Lung (tissue), 12 donors: ENCODE results near the gene GABRE. TPM values are rescaled to one million over a fixed set of nuclear protein-coding genes. Genes with fewer than 3 reads are reported as not detected.

Experiments
- ATAC-seq: fragments of 200-7000 bp; cut with Tn5 transposase; one replicate; pipeline ENCODE4 v1.9.1; 2020; ENCODE audit warnings: moderate number of reproducible peaks; ENCODE audit not compliant: insufficient read depth, low FRiP score
- DNase-seq, 3 donors: peaks; one replicate each; pipeline ENCODE4 v3.0.0-alpha.2; 2013 to 2017
- H3K27ac ChIP-seq, 2 donors: one replicate each; pipeline ENCODE4 v1.5.1; 2013; ENCODE audit warnings: mild to moderate bottlenecking in 2 of 2, moderate library complexity in 2 of 2, control low read depth in 1 of 2, inconsistent platforms in 1 of 2, low read depth in 1 of 2, low read length in 1 of 2
- H3K27me3 ChIP-seq, 3 donors: one replicate each; pipeline ENCODE4 v1.5.1; 2013; ENCODE audit warnings: low read length in 2 of 3; ENCODE audit not compliant: control insufficient read depth in 3 of 3, insufficient read depth in 3 of 3
- H3K36me3 ChIP-seq, 4 donors: one replicate each; pipeline ENCODE4 v1.5.1; 2013; ENCODE audit warnings: low read length in 4 of 4, mild to moderate bottlenecking in 1 of 4, moderate library complexity in 1 of 4; ENCODE audit not compliant: control insufficient read depth in 4 of 4, insufficient read depth in 4 of 4
- H3K4me1 ChIP-seq, 5 donors: one replicate each; pipeline ENCODE4 v1.5.1; 2013; ENCODE audit warnings: low read length in 5 of 5, mild to moderate bottlenecking in 2 of 5, moderate library complexity in 1 of 5; ENCODE audit not compliant: control insufficient read depth in 5 of 5, insufficient read depth in 5 of 5
- H3K4me3 ChIP-seq: one replicate; pipeline ENCODE4 v1.5.1; 2013; ENCODE audit warnings: mild to moderate bottlenecking, control low read depth, moderate library complexity
- H3K9ac ChIP-seq, 2 donors: one replicate each; pipeline ENCODE4 v1.5.1; 2013; ENCODE audit warnings: low read length in 2 of 2, control low read depth in 1 of 2; ENCODE audit not compliant: insufficient read depth in 1 of 2
- H3K9me3 ChIP-seq, 4 donors: one replicate each; pipeline ENCODE4 v1.5.1; 2013; ENCODE audit warnings: low read length in 3 of 4, mild to moderate bottlenecking in 1 of 4, moderate library complexity in 1 of 4; ENCODE audit not compliant: control insufficient read depth in 4 of 4, insufficient read depth in 3 of 4
- CTCF ChIP-seq: IDR thresholded peaks from 2 replicates; pipeline ENCODE4 v1.5.1; 2012; ENCODE audit warnings: mild to moderate bottlenecking; ENCODE audit errors: control extremely low read depth, extremely low read depth
- WGBS, 2 donors: extraction: QIAGEN DNeasy Blood & Tissue Kit; methylation state at CpG; one replicate each; pipeline ENCODE4 v1.1.7; 2013; 5-methylcytosine and 5-hydroxymethylcytosine counted together
- polyA plus RNA-seq, 2 donors: library from polyadenylated mRNA; stranded (reverse); fragments of 200-250 nt; gene quantifications; one replicate each; pipeline ENCODE4 v1.2.1, GENCODE V29; 2013
- total RNA-seq, 2 donors: library from RNA; depleted of rRNA in 1 of 2; stranded (reverse); fragments of >200 nt in 1 of 2; gene quantifications; one replicate each; pipeline ENCODE4 v1.2.1, GENCODE V29; 2014 to 2021
- donor health status: control.
- donor health status: control.
- donor health status: Bipolar disorder and iron deficiency.
- donor health status: healthy.
- donor health status: DM: yes; HTN: yes; CAD: no.

The GABRE gene
- total and polyA plus RNA-seq, 4 donors: 2.2 to 44.5 (median 21.0) TPM

GRCh38 chrX:151912780-151913179 is 61.7 kb downstream of the GABRE start, which contains the start of gene MAGEA4:
MAGEA4 (plus strand) TSS chrX:151912889; CDS start chrX:151923665, 10,776 bp downstream.
- no peak for TF ChIP-seq CTCF
- H3K9ac ChIP-seq: no peak within 1 kb of the TSS

GRCh38 chrX:151912221-151912620 is 62.3 kb downstream of the GABRE start:
- no peak for ATAC-seq
- WGBS, 2 donors: 84 to 94% methylated on average over 6 to 11 of the region's 11 CpGs

More at GRCh38 chrX:151912780-151913179, 61.7 kb downstream of the GABRE start, which contains the start of gene MAGEA4:
- no peak within 1 kb of the TSS for H3K4me3 ChIP-seq
- no peak within 1 kb of the TSS for H3K27ac ChIP-seq
- H3K4me1 ChIP-seq: no peaks in the 10 kb centered on the region
- ATAC-seq (no peak), DNase-seq (no peak)
- no peaks in the 10 kb centered on the region for H3K27me3 ChIP-seq
- no peaks in the 10 kb centered on the region for H3K9me3 ChIP-seq
- no peaks in the 10 kb centered on the region for H3K36me3 ChIP-seq
- WGBS, 2 donors: 93 to 95% methylated on average over 8 to 11 of the region's 11 CpGs

GRCh38 chrX:151904989-151905388 is 69.5 kb downstream of the GABRE start:
- Histone ChIP-seq H3K36me3 (no peaks in the 10 kb centered on the region), H3K4me3 (no peak overlapping the region), H3K27me3 (no peaks in the 10 kb centered on the region), H3K27ac (no peak overlapping the region), H3K4me1 (no peaks in the 10 kb centered on the region), H3K9me3 (peaks cover 0 to 3% (median 0%) of the 10 kb centered on the region in 4 donors), H3K9ac (no peak overlapping the region)
- 73 to 98% methylated on average over 7 to 12 of the region's 12 CpGs for WGBS, 2 donors
- no peak for DNase-seq
- no peak for TF ChIP-seq CTCF
- no peak for ATAC-seq

More at GRCh38 chrX:151912221-151912620, 62.3 kb downstream of the GABRE start:
- no peak for TF ChIP-seq CTCF
- Histone ChIP-seq H3K4me3 (no peak overlapping the region), H3K36me3 (no peaks in the 10 kb centered on the region), H3K27ac (no peak overlapping the region), H3K9me3 (no peaks in the 10 kb centered on the region), H3K27me3 (no peaks in the 10 kb centered on the region), H3K9ac (no peak overlapping the region), H3K4me1 (no peaks in the 10 kb centered on the region)
- no peak for DNase-seq

Other genes with a start within 250 kb of the GABRE start
- not detected for gene CNGA2, start 239.9 kb downstream of the GABRE start, total RNA-seq
- gene CNGA2, start 239.9 kb downstream of the GABRE start, polyA plus RNA-seq: not detected
- gene MAGEA4, start 61.8 kb downstream of the GABRE start, total RNA-seq: not detected
- gene MAGEA4, start 61.8 kb downstream of the GABRE start, polyA plus RNA-seq: not detected
- not detected for gene MAGEA10, start 163.9 kb upstream of the GABRE start, total RNA-seq
- not detected for gene MAGEA10, start 163.9 kb upstream of the GABRE start, polyA plus RNA-seq